Raji (cell line): ENCODE data around the gene DRD2.

Experiments
- POLR2A ChIP-seq: IDR thresholded peaks from 2 replicates; pipeline ENCODE4 v1.6.1; 2011; ENCODE audit warnings: low read depth, low read length, control low read depth; ENCODE audit not compliant: insufficient read depth

The DRD2 gene

DNA sequence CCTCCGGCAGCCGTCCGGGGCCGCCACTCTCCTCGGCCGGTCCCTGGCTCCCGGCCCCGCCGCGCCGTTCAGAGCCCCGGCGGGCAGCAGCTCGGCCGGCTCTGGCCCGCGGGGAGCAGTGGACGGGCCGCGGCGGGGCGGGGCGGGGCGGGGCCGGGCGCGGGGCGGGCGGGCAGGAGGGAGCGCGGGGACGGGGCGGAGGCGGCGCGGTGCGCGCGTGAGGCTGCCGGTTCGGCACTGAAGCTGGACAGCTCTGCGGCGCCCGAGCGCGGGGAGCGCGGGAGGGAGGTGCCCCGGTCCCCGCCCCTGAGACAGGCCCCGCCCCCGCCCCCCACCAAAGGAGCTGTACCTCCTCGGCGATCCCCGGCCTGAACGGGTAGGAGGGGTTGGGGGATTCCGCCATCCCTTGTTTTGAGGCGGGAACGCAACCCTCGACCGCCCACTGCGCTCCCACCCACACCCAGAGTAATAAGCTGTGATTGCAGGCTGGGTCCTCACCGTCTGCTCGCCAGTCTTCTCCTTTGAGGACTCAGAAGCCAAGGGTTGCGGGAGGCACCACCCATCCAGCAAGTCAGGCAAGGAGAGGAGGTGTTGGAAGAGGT is at the start of gene DRD2:
Gene DRD2 (minus strand): TSS at position 239 of the 602 bp plus-strand sequence. CDS start 50,747 bp downstream, outside the sequence.
- no peak for TF ChIP-seq POLR2A

DNA sequence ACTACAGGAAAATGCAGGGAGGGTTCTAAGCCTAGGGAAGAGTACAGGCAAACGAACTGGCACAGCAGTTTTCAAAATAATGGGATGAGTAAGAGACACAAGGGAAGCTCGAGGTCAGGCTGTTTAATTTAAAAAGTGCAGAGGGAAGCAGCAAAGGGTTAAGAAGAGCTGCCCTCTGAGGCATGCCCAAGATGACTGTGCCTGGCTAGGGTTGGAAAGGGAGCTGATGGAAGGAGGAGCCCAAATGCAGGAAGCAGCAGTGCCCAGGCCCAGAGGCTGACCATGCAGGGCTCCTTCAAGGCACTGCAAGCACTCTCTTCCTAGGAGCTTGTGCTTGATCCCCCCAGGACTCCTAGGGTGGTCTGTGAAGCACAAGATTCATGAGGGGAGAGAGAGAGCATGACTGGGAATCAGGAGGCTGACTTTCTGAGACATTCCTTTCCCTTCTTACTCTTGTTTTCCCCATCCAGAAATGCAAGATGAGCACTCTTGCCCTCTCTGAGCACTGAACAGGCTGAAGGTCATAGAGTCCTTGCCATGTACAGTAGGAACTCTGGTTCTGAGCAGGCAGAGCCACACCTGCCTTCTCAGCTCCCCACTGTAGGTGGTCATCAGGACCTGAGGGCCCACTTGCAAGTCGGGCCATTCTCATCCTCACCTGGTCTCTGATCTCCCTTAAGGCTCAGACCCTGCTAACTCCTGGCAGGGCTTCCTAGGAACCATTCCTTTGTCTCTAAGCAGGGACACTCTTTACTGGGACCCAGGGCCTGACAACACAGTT is 46.7 kb upstream of the DRD2 start:
- TF ChIP-seq POLR2A: no peak

GRCh38 chr11:113519989-113520613 is 44.9 kb upstream of the DRD2 start:
- no peak for TF ChIP-seq POLR2A

- no peak for TF ChIP-seq POLR2A
Measured at GRCh38 chr11:113518716-113519495, 43.7 kb upstream of the DRD2 start.

GRCh38 chr11:113517361-113517760 is 42.2 kb upstream of the DRD2 start:
- TF ChIP-seq POLR2A: no peak

DNA sequence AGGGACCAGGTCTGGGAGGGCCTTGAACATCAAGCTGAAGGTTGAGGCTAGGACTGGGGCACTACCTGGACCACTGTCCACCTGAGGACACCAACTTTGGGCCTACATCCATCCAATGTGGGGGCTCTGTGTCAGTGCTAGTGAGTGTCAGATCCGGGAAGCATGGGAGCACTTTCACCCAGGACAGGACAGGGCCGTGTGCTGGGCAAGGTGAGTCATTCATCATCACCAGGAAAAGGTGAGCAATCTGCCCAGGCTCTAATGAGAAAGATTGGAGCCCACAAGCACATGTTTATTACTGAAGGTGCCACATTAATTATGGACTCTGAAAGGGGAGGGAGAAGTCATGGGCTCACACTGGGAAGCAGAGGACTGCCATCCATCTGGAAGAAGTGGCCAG is 39.7 kb upstream of the DRD2 start:
- no peak for TF ChIP-seq POLR2A

DNA sequence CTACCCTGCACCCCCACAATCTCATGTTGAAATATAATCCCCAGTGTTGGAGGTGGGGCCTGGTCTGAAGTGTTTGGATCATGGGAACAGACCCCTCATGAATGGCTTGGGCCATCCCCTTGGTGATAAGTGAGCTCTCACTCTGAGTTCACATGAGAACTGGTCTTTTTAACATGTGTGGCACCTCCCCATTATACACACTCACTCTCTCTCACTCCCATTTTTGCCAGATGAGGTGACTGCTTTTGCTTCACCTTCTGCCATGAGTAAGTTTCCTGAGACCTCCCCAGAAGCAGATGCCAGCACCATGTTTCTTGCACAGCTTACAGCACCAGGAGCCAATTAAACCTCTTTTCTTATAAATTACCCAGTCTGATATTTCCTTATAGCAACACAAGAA is 32.1 kb upstream of the DRD2 start:
- no peak for TF ChIP-seq POLR2A

GRCh38 chr11:113506893-113507292 is 31.7 kb upstream of the DRD2 start:
- TF ChIP-seq POLR2A: no peak

DNA sequence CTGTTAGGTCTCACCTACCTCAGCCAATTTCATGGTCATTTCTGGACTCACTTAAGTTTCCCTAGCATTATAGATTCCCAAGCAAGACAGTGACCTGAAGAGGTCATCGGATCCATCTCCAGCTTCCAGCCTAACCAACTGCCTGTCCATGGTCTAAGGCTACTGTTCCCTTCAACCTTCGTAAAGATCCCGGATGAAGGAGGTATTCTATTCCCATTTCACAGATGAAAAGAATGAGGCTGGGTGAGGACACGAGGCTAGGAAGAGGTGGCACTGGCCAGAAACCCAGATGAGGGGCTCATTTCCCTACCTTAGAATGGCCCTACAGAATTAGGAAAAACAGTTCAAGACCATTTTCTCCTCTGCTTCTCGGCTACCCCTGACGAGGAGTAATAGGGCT is 31.3 kb upstream of the DRD2 start:
- no peak for TF ChIP-seq POLR2A

DNA sequence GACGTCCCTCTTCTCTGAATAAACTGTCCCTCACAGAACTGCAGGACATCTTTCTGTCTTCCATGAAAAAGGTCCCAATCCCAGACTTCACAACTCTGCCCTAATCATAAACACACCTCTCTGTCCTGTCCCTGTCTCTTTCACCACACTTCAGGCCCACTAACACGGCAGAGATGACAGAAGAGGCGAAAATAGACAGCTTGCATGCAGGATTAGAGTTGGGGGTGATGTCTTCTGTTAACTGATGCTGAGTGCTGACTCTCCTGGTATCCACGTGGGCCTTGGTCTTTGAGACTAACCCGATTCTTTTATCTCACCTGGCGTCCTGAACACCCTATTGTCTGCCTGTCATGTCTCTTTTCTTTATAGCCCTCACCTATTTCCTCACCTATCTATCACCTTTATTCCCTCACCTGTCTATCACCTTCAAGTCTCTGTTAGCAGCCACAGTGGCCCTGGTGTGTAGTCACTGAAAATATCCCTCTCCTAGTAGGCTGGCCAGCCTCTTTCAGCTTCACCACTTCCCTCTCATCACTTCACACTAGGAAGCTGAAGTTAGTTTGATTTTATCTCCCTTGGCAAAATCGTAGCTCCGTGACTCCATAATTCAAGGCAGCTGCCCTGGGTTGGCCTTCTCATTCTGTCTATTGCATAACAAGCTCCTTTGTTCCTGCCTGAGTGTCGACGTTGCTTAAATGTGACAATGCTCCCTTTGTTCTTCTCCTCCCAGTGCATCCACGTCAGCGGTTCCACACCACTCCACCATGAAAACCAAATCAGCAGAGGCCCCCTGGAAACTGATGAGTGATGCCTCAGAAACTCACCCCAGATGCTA is 30.6 kb upstream of the DRD2 start:
- TF ChIP-seq POLR2A: no peak

GRCh38 chr11:113505046-113505445 is 29.8 kb upstream of the DRD2 start:
- no peak for TF ChIP-seq POLR2A

GRCh38 chr11:113504586-113504985 is 29.4 kb upstream of the DRD2 start:
- TF ChIP-seq POLR2A: no peak

- no peak for TF ChIP-seq POLR2A
Measured at GRCh38 chr11:113504071-113504470, 28.9 kb upstream of the DRD2 start.

- TF ChIP-seq POLR2A: no peak
Measured at GRCh38 chr11:113497066-113497910, 22.1 kb upstream of the DRD2 start.
